Uterus (tissue), 4 donors: ENCODE results near the gene ERC2. TPM values are rescaled to one million over a fixed set of nuclear protein-coding genes. Genes with fewer than 3 reads are reported as not detected.

ENCODE experiments used
- DNase-seq, 2 donors: peaks; one replicate each; pipeline ENCODE4 v3.0.0-alpha.2; 2019 to 2020
- H3K27ac ChIP-seq, 2 donors: fragments of 200-600 bp; sonication (generic); 1 replicate in 1 of 2; 2 replicates in 1 of 2; pipeline ENCODE4 v1.5.1; 2016 to 2018
- H3K27me3 ChIP-seq, 2 donors: fragments of 200-600 bp; sonication (generic); one replicate each; pipeline ENCODE4 v1.5.1; 2018 to 2019; ENCODE audit warnings: control low read depth in 1 of 2
- H3K36me3 ChIP-seq, 2 donors: fragments of 200-600 bp; sonication (generic); one replicate each; pipeline ENCODE4 v1.5.1; 2019; ENCODE audit warnings: control low read depth in 1 of 2
- H3K4me1 ChIP-seq, 2 donors: fragments of 200-600 bp; sonication (generic); one replicate each; pipeline ENCODE4 v1.5.1; 2018 to 2019; ENCODE audit warnings: control low read depth in 1 of 2
- H3K4me3 ChIP-seq, 2 donors: fragments of 200-600 bp; sonication (generic); 1 replicate in 1 of 2; 2 replicates in 1 of 2; pipeline ENCODE4 v1.5.1; 2018 to 2019; ENCODE audit warnings: mild to moderate bottlenecking in 1 of 2
- H3K9me3 ChIP-seq, 2 donors: fragments of 200-600 bp; sonication (generic); one replicate each; pipeline ENCODE4 v1.5.1; 2019; ENCODE audit warnings: control low read depth in 1 of 2
- CTCF ChIP-seq, 4 experiments: fragments of 200-600 bp in 2 of 4; fragments of 450-650 bp in 2 of 4; sonication (generic) in 2 of 4; IDR thresholded peaks; one replicate each; pipeline ENCODE4 v1.5.1; 2016 to 2019; ENCODE audit warnings: antibody characterized with exemption in 4 of 4, mild to moderate bottlenecking in 2 of 4, moderate library complexity in 1 of 4
- POLR2A ChIP-seq, 2 donors: fragments of 450-650 bp; IDR thresholded peaks; one replicate each; pipeline ENCODE4 v1.6.1; 2016; ENCODE audit warnings: antibody characterized with exemption in 2 of 2, mild to moderate bottlenecking in 1 of 2, moderate library complexity in 1 of 2
- intact Hi-C: fragments of 100-400 bp; cut with DNase I; formaldehyde crosslinking; loops from one replicate; pipeline ENCODE4 v1.15.1; 2023; ENCODE audit warnings: low total_unique reads
- total RNA-seq, 4 donors: library from RNA; depleted of rRNA in 3 of 4; stranded (reverse); fragments of >200 nt in 3 of 4; gene quantifications; one replicate each; pipeline versions ENCODE4 v1.1.0 to v1.2.4, GENCODE V29; 2014 to 2023
- donor health status: DM: yes; HTN: yes; CAD: no.

Gene ERC2
- total RNA-seq, 4 donors from 2014 or later = 1.7 to 5.5 TPM; not detected in 2

GRCh38 chr3:55819005-55819404, 649.3 kb downstream of the ERC2 start:
- H3K27me3 ChIP-seq = no peaks in the 10 kb centered on the region
- H3K4me1 ChIP-seq = no peaks in the 10 kb centered on the region
- no peak overlapping the region for H3K4me3 ChIP-seq
- intact Hi-C loops = no loop called here
- H3K27ac ChIP-seq = no peak overlapping the region
- H3K9me3 ChIP-seq = no peaks in the 10 kb centered on the region
- TF ChIP-seq CTCF (IDR thresholded peaks at IDR 0.05) = no peak
- no peaks in the 10 kb centered on the region for H3K36me3 ChIP-seq
- no peak for DNase-seq

GRCh38 chr3:55818485-55818884, 649.8 kb downstream of the ERC2 start:
- Histone ChIP-seq H3K27me3 (no peaks in the 10 kb centered on the region), H3K4me1 (no peaks in the 10 kb centered on the region), H3K4me3 (no peak overlapping the region), H3K9me3 (no peaks in the 10 kb centered on the region), H3K27ac (no peak overlapping the region), H3K36me3 (no peaks in the 10 kb centered on the region)
- TF ChIP-seq POLR2A (IDR thresholded peaks at IDR 0.05) (no peak), CTCF (IDR thresholded peaks at IDR 0.05) (no peak)
- DNase-seq = no peak
- intact Hi-C loops = no loop called here

GRCh38 chr3:55816794-55817576, 651.3 kb downstream of the ERC2 start:
- Histone ChIP-seq H3K4me1 (no peaks in the 10 kb centered on the region), H3K4me3 (no peak overlapping the region), H3K36me3 (no peaks in the 10 kb centered on the region), H3K27me3 (no peaks in the 10 kb centered on the region), H3K27ac (no peak overlapping the region), H3K9me3 (no peaks in the 10 kb centered on the region)
- intact Hi-C loops = no loop called here
- TF ChIP-seq CTCF (IDR thresholded peaks at IDR 0.05) (no peak), POLR2A (IDR thresholded peaks at IDR 0.05) (no peak)
- DNase-seq = no peak

GRCh38 chr3:55815262-55815661, 653.0 kb downstream of the ERC2 start:
- TF ChIP-seq CTCF (IDR thresholded peaks at IDR 0.05) = no peak
- no peak for TF ChIP-seq POLR2A (IDR thresholded peaks at IDR 0.05)
- Histone ChIP-seq H3K27ac (no peak overlapping the region), H3K4me1 (no peaks in the 10 kb centered on the region), H3K36me3 (no peaks in the 10 kb centered on the region), H3K9me3 (no peaks in the 10 kb centered on the region), H3K4me3 (no peak overlapping the region), H3K27me3 (no peaks in the 10 kb centered on the region)
- intact Hi-C loops = no loop called here
- no peak for DNase-seq

- no peak for DNase-seq
- intact Hi-C loops = no loop called here
- Histone ChIP-seq H3K9me3 (no peaks in the 10 kb centered on the region), H3K4me1 (no peaks in the 10 kb centered on the region), H3K27me3 (no peaks in the 10 kb centered on the region), H3K36me3 (no peaks in the 10 kb centered on the region), H3K4me3 (no peak overlapping the region), H3K27ac (no peak overlapping the region)
- TF ChIP-seq POLR2A (IDR thresholded peaks at IDR 0.05) = no peak
- no peak for TF ChIP-seq CTCF (IDR thresholded peaks at IDR 0.05)
Observed at GRCh38 chr3:55813268-55814097, 654.8 kb downstream of the ERC2 start.
